Measurements from ENCODE around the gene OR8A1. TPM values are rescaled to one million over a fixed set of nuclear protein-coding genes. Genes with fewer than 3 reads are reported as not detected.

Gene OR8A1
- total RNA-seq, 4 donors from 2014 or later: not detected

DNA sequence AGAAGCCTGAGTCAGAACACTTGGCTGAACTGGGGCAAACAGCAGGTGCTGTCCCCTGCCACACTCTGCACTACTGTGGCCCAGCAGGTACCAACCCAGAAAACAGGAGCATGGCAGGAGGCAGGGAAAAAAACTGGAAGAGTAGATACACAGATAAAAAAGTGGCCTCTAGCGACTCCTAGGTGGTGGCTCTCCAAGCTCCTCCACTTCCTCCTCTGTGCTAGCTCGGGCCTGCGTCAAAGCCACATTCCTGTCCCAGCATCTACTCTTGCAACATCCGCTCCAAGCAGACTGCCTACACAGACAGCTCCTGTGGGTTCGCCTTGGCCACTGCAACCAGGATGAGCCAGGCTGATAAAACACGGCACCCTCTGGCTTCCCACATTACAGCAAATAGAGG, 33.3 kb upstream of the OR8A1 start:
- H3K27me3 ChIP-seq: no peaks in the 10 kb centered on the region
- ATAC-seq: peak; percentile 64
- no peak overlapping the region for H3K27ac ChIP-seq
- WGBS, 2 donors (ENCODE audit: low coverage in 1 of 2): 14 to 43% methylated on average over 5 to 6 of the region's 6 CpGs
- H3K36me3 ChIP-seq: no peaks in the 10 kb centered on the region
- no peak overlapping the region for H3K4me3 ChIP-seq
- no peaks in the 10 kb centered on the region for H3K9me3 ChIP-seq
- TF ChIP-seq POLR2AphosphoS5 (IDR thresholded peaks at IDR 0.05): no peak
- TF ChIP-seq EP300 (IDR thresholded peaks at IDR 0.05): no peak
- TF ChIP-seq POLR2A (IDR thresholded peaks at IDR 0.05): no peak
- TF ChIP-seq, protein P1, sequence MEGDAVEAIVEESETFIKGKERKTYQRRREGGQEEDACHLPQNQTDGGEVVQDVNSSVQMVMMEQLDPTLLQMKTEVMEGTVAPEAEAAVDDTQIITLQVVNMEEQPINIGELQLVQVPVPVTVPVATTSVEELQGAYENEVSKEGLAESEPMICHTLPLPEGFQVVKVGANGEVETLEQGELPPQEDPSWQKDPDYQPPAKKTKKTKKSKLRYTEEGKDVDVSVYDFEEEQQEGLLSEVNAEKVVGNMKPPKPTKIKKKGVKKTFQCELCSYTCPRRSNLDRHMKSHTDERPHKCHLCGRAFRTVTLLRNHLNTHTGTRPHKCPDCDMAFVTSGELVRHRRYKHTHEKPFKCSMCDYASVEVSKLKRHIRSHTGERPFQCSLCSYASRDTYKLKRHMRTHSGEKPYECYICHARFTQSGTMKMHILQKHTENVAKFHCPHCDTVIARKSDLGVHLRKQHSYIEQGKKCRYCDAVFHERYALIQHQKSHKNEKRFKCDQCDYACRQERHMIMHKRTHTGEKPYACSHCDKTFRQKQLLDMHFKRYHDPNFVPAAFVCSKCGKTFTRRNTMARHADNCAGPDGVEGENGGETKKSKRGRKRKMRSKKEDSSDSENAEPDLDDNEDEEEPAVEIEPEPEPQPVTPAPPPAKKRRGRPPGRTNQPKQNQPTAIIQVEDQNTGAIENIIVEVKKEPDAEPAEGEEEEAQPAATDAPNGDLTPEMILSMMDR (IDR thresholded peaks at IDR 0.05): no peak
- no peaks in the 10 kb centered on the region for H3K4me1 ChIP-seq

DNA sequence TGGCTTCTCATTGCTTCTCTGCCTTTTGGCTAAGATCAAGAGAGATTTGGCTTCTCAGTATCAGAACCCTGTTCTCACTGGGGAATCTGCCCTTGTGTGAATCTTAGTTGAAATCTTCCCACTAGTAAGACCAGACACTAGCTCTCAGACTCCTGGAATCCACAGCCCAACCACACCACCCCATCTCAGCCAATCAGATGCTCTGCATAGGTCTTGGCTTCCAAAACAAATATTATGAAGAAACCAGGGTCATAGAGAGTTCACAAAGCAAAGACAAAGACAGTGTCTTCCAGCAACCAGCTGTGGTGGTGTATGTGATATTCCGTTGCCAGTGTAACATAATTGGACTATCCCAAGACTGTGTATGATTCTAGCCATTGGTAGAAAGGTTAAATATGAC, 31.8 kb upstream of the OR8A1 start:
- Histone ChIP-seq H3K27ac (no peak overlapping the region), H3K4me3 (no peak overlapping the region), H3K27me3 (no peaks in the 10 kb centered on the region), H3K9me3 (no peaks in the 10 kb centered on the region), H3K4me1 (no peaks in the 10 kb centered on the region), H3K36me3 (no peaks in the 10 kb centered on the region)
- TF ChIP-seq, protein P1 (IDR thresholded peaks at IDR 0.05): no peak
- no peak for TF ChIP-seq POLR2A (IDR thresholded peaks at IDR 0.05)
- 25 to 67% methylated on average over 1 of the region's 1 CpG for WGBS, 2 donors (ENCODE audit: low coverage in 1 of 2)
- peak; percentile 77 for ATAC-seq

DNA sequence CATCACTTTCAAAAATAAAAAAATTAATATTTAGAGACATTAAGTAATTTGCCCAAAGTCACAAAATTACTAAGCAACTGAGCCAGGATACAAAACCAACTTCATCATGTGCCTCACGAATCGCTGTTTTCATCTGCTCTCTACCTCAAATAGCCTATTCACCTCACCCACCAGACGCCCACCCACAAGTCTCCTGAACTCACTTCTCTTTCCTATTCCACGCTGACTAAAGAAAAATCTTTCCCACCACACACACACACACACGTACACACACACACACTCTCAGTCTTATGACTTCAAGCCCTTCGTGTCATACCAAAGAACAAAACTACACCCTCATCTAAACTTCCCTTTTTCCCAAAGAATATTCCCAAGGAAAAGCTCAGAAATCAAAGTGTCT, 28.6 kb upstream of the OR8A1 start:
- TF ChIP-seq, protein P1 (IDR thresholded peaks at IDR 0.05): no peak
- TF ChIP-seq POLR2AphosphoS5 (IDR thresholded peaks at IDR 0.05) (no peak), EP300 (IDR thresholded peaks at IDR 0.05) (no peak), POLR2A (IDR thresholded peaks at IDR 0.05) (no peak)
- H3K9me3 ChIP-seq: no peaks in the 10 kb centered on the region
- 71 to 79% methylated on average over 6 of the region's 6 CpGs for WGBS, 2 donors (ENCODE audit: low coverage in 1 of 2)
- H3K36me3 ChIP-seq: no peaks in the 10 kb centered on the region
- no peaks in the 10 kb centered on the region for H3K4me1 ChIP-seq
- no peak overlapping the region for H3K27ac ChIP-seq
- ATAC-seq: no peak
- H3K27me3 ChIP-seq: no peaks in the 10 kb centered on the region
- no peak overlapping the region for H3K4me3 ChIP-seq

DNA sequence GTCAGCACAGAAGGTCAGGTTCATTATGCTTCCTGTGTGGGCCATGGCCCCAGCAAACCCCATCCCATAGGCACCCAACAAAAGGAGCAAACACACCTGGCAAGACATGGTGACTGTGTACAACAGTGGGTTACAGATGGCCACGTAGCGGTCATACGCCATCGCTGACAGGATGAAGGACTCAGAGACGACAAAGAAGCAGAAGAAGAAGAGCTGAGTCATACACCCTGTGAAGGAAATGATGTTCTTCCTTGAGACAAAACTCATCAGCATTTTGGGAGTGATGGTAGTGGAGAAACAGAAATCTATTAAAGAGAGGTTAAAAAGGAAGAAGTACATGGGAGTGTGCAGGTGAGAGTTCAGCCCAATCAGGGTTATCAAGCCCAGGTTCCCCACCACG, 26.7 kb upstream of the OR8A1 start:
- Histone ChIP-seq H3K4me3 (no peak overlapping the region), H3K4me1 (no peaks in the 10 kb centered on the region), H3K27ac (no peak overlapping the region), H3K27me3 (no peaks in the 10 kb centered on the region), H3K9me3 (no peaks in the 10 kb centered on the region), H3K36me3 (no peaks in the 10 kb centered on the region)
- TF ChIP-seq, protein P1 (IDR thresholded peaks at IDR 0.05): no peak
- TF ChIP-seq POLR2AphosphoS5 (IDR thresholded peaks at IDR 0.05): no peak
- no peak for TF ChIP-seq POLR2A (IDR thresholded peaks at IDR 0.05)
- no peak for TF ChIP-seq EP300 (IDR thresholded peaks at IDR 0.05)
- 78% methylated on average over 6 of the region's 6 CpGs; no CpG with 5 or more reads in 1 of the 2 donors for WGBS, 2 donors (ENCODE audit: low coverage in 1 of 2)
- no peak for ATAC-seq

DNA sequence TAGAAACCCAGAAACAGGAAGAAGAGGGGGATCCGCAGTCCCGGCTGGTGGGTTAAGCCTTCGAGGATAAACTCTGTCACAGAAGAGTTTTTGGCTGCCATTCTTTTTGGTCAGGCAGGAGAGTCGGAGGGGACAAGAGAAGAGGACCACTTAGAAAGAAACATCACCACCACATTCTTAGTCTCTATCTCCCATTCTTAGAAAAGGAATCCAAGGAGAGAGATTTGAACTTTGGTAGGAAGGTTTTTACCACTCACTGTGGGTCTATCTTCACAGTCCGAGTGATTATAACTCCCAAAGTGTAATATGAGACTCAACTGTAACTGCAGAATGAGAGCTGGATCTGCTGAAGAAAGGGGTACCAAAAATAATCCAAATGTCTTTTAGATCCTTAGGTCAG, 26.2 kb upstream of the OR8A1 start, which contains the start of gene OR8B12:
TSS of gene OR8B12 (minus strand) at position 101 of the 400 bp plus-strand sequence. CDS start at position 101, 0 bp downstream.
- H3K27me3 ChIP-seq: no peaks in the 10 kb centered on the region
- no peaks in the 10 kb centered on the region for H3K9me3 ChIP-seq
- no peak within 1 kb of the TSS for H3K27ac ChIP-seq
- TF ChIP-seq POLR2A (IDR thresholded peaks at IDR 0.05) (no peak), POLR2AphosphoS5 (IDR thresholded peaks at IDR 0.05) (no peak), EP300 (IDR thresholded peaks at IDR 0.05) (no peak)
- TF ChIP-seq, protein P1 (IDR thresholded peaks at IDR 0.05): no peak
- 80 to 93% methylated on average over 5 of the region's 5 CpGs for WGBS, 2 donors (ENCODE audit: low coverage in 1 of 2)
- no peak within 1 kb of the TSS for H3K4me3 ChIP-seq
- no peaks in the 10 kb centered on the region for H3K4me1 ChIP-seq
- no peaks in the 10 kb centered on the region for H3K36me3 ChIP-seq
- no peak for ATAC-seq
